CD4-positive, alpha-beta T cell treated with Interleukin-1 beta for 1 hour (primary cell): Measurements from ENCODE around the gene STEAP2.

Experiments used
- DNase-seq, 2 donors: peaks; one replicate each; pipeline ENCODE4 v3.0.0-alpha.2; 2020 to 2022

STEAP2 gene

DNA sequence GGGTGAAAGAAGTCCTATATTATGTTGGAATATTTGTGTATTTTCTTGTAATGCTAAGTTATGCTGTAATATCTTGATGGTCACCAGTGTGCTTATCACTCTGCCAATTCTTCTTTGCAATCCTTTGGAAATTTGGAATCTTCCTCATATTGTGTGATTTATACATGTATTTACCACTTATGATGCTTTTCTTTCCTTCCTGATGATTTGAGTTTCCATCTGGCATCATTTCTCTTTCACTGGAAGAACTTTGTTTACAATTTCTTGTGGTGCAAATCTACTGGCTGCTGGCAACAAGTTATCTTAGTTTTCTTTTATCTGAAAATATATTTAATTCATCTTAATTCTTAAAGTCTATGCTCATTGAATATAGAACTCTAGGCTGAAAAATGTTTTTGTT lies 62.6 kb downstream of the STEAP2 start:
- DNase-seq = no peak

DNA sequence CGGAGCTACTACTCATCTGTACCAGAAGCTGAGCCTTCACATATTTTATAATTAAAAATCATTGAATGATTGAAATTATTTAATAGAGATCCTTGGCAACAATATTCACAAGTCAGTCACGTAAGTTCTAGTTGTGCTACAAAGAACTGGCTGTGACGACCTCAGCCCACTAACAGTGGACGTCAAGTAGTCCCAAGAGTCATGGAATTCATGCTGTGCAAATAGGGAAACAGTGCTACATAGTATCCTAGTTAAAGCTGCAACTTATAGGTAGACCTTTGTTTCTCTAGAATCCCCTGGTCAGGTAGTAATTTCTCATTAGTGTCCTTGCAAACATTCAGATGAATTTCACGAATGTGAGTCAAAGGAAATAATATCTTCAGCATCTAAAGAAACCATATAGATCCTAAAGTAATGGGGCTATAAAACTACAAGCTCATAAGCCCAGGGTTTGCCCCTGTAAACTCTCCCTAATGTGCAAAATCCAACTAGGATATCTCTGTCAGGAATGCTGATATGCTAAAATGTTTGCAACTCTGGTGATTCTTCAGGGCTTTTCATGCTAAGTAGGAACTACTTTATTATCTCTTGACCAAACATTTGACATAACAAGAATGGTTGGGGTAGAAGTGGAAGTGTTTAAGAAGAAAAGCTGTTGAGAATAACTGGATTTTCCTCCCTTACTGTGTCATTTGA lies 64.6 kb downstream of the STEAP2 start:
- DNase-seq = no peak
